GM04503 (cell line): ENCODE data around the gene SHBG.
"Not testable (repeated sequence)": the region's sequence is repeated elsewhere in the genome, so short reads cannot be mapped to it uniquely, and the experiment has no call there.

Source experiments
- DNase-seq: peaks from one replicate; pipeline ENCODE4 v3.0.0-alpha.2; 2012; ENCODE audit warnings: low read depth

Gene SHBG

GRCh38 chr17:7612294-7612640 lies 17.7 kb upstream of the SHBG start:
- no peak for DNase-seq

GRCh38 chr17:7613769-7614424 lies 16.0 kb upstream of the SHBG start:
- no peak for DNase-seq

GRCh38 chr17:7614425-7615264 lies 15.3 kb upstream of the SHBG start, which contains the start of gene FXR2:
FXR2 (minus strand) TSS chr17:7614897; CDS start chr17:7614532, 365 bp downstream.
- DNase-seq, result peak; percentile 97

- no peak for DNase-seq
Measured at GRCh38 chr17:7615265-7615747, 14.6 kb upstream of the SHBG start.

GRCh38 chr17:7618608-7619007 lies 11.3 kb upstream of the SHBG start:
- no peak for DNase-seq

- DNase-seq, result no peak
Measured at GRCh38 chr17:7620835-7621234, 9.1 kb upstream of the SHBG start.

- DNase-seq, result no peak
Measured at GRCh38 chr17:7623661-7624060, 6.3 kb upstream of the SHBG start.

GRCh38 chr17:7625749-7626148 lies 4.2 kb upstream of the SHBG start:
- not testable (repeated sequence) for DNase-seq

GRCh38 chr17:7626307-7626706 lies 3.6 kb upstream of the SHBG start:
- no peak for DNase-seq

- no peak for DNase-seq
Measured at GRCh38 chr17:7626956-7627249, 3.0 kb upstream of the SHBG start.

GRCh38 chr17:7627250-7628121 lies 2.4 kb upstream of the SHBG start, which contains the start of gene SAT2:
SAT2 (minus strand) TSS chr17:7627821; CDS start chr17:7627635, 186 bp downstream.
- DNase-seq, result peak; percentile 72

GRCh38 chr17:7631398-7632380 lies 1.8 kb downstream of the SHBG start:
- DNase-seq, result no peak

GRCh38 chr17:7632492-7632894 lies 2.6 kb downstream of the SHBG start:
- no peak for DNase-seq

- no peak for DNase-seq
Measured at GRCh38 chr17:7633093-7633492, 3.2 kb downstream of the SHBG start.

- no peak for DNase-seq
Measured at GRCh38 chr17:7634384-7634783, 4.4 kb downstream of the SHBG start.

- no peak for DNase-seq
Measured at GRCh38 chr17:7636163-7636562, 6.2 kb downstream of the SHBG start.

GRCh38 chr17:7640783-7641182 lies 10.8 kb downstream of the SHBG start:
- DNase-seq, result no peak

GRCh38 chr17:7641635-7642034 lies 11.7 kb downstream of the SHBG start:
- not testable (repeated sequence) for DNase-seq

GRCh38 chr17:7644775-7645174 lies 14.8 kb downstream of the SHBG start:
- DNase-seq, result no peak

GRCh38 chr17:7646457-7646856 lies 16.5 kb downstream of the SHBG start:
- DNase-seq, result no peak

GRCh38 chr17:7647018-7647417 lies 17.1 kb downstream of the SHBG start:
- DNase-seq, result no peak
